Erythroblast (primary cell): ENCODE measurements around the gene AKAP8L.
A peak's percentile ranks its signal among the peaks of the same experiment; 100 is the strongest.
"Not testable (repeated sequence)": the region's sequence is repeated elsewhere in the genome, so short reads cannot be mapped to it uniquely, and the experiment has no call there.

Experiments used
- DNase-seq, 2 experiments: peaks; one replicate each; lab custom pipeline; 2025; lab: John Stamatoyannopoulos, UW
- GATA1 ChIP-seq: IDR thresholded peaks from 2 replicates; pipeline ENCODE4 v1.6.1; 2011; ENCODE audit warnings: low read depth, mild to moderate bottlenecking, control low read depth, low read length, moderate library complexity
- POLR2A ChIP-seq: IDR thresholded peaks from 2 replicates; pipeline ENCODE4 v1.6.1; 2011; ENCODE audit warnings: mild to moderate bottlenecking, low read length

Gene AKAP8L

DNA sequence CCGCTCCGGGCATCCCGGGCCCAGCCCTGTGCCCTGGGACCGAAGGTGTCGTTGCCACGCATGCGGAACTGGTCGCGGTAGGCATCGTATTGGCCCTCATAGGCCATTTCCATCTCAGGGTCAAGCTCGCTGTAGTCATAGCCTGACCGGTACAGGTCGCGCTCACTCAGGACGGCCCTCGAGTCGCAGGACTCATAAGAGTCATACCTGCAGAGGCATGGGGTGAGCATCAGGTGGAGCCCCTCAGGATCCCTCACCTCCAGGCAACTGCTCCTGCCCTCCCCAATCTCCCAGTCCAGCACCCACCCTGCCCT lies 17.4 kb downstream of the AKAP8L start:
- TF ChIP-seq GATA1: no peak
- no peak for TF ChIP-seq POLR2A

DNA sequence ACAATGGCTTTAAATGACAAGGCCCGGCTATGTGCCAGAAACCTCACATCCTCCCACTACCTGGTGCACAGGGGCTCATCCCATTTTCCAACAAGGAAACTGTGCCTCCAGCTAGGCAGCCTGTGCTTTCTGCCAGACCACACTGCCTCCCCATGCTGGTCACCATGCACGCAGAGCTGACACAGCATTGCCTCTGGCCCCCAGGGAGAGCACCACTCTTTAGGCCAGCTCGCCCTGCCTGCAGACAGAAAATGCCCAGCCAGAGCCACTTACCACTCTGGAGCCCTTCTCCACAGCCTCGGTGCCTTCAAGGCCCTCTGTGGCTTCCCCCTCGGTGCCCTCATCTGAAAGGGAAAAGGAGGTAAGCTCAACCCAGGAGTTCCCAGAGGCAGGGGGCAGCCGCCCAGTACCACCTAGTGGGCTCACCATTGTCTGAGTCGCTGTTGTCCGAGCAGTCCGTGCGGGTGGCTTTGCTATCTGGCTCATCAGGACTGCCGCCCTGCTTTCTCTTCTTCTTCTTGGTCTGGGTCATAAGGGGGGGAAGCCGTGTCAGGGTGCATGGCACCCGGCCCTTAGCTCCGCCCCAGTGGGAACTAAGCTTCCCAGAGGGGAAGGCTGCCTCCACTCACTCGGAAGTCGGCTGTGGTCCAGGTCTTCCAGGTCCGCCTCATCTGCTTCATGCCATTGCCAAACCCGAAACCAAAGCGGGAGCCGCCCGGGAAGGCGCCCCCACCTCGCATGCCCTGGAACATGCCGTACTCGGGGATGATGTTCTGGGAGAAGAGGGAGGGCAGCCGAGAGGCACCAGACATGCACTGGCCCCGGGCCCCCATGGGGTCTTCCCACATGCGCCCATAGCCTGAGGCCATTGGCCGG lies 18.0 kb downstream of the AKAP8L start:
- DNase-seq: no peak
- no peak for TF ChIP-seq GATA1

More for the DNA sequence above, 17.4 kb downstream of the AKAP8L start:
- no peak for DNase-seq

DNA sequence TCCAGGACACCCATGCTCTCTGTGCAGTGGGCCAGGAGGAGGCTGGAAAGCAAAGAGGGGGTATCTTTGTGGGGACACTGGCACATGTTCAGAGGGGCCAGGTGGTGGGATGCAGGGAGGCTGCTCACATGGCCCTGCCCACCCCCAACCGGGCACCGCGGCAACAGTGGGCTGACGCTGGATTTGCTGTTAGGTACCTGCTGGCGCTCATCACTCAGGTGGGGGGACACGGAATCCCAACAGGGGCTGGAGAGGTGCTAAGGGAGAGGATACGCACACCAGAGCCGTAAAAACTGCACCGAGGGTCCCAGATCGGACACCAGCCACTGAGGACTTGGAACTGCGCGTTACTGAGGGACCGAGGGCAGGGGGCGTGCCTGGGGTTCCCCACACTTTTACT lies 19.2 kb downstream of the AKAP8L start:
- TF ChIP-seq POLR2A (no peak), GATA1 (no peak)
- DNase-seq: no peak

DNA sequence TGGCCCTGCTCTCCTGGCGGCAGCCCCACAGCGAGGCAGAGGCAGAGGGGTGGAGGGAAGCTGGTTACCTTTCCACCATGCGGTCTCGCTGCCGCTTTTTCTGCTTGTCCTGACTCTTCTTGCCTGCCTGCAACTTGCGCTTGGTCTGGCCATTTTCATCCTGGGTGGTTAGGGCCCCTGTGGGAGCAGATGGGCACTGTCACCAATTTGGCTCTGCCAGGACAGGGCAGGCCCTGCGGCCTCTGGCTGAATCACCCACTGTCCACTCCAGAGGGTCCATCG lies 19.6 kb downstream of the AKAP8L start:
- DNase-seq: no peak
- TF ChIP-seq GATA1 (no peak), POLR2A (no peak)

DNA sequence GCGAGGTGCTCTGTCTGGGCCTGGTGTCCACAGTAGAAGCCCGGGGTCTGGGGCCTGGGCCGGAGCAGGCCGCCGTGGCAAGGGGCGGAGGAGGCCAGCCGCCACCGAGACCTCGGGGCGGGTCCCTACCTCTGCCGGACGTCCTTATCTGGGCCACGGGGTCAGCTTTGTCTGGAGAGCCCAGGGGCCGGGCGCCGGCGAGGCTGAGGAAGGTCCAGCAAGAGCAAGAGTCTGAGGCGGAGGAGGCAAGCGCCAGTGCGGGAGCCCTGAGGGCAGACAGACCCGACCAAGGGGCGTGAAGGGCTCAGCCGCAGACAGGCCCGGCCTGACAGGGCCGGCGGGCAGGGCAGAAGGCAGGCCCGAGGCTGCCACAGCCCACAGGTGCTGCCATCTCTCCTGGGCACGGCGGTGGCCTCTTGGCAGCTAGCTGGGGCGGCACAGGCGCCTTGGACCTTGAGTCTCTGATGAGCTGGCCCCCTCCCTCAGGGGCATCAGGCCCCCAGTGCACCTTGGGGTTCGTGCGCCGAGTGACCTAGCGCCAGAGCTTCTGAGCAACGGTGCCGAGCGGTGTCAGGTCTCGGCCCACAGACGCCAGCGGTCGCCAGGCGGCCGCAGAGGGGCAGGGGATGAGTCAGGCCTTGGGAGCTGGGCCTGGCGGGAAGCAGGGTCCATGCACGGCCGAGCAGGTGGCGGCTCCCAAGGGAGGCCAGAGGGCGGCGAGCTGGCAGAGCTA lies 20.1 kb downstream of the AKAP8L start:
- no peak for DNase-seq
- no peak for TF ChIP-seq GATA1
- TF ChIP-seq POLR2A: no peak

DNA sequence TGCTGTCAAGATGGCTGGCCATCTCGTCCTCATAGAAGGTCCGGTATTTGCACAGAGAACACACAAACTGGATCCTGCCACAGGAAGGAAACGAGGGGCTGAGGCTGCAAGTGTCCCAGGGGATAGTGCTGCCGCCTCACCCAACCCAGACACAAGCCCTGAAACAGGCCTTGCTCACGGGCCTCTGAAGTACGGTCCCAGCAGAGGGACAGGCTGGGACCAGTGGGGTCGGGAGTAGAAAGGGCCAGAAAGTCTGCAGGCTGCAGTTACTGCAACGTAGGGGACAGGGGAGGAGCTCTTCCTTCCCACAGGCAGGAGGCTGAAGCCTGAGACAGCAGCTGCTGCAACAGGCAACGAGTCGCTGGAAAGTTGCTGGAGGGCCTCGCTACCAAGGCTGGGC lies 21.0 kb downstream of the AKAP8L start:
- no peak for DNase-seq
- TF ChIP-seq GATA1 (no peak), POLR2A (no peak)

DNA sequence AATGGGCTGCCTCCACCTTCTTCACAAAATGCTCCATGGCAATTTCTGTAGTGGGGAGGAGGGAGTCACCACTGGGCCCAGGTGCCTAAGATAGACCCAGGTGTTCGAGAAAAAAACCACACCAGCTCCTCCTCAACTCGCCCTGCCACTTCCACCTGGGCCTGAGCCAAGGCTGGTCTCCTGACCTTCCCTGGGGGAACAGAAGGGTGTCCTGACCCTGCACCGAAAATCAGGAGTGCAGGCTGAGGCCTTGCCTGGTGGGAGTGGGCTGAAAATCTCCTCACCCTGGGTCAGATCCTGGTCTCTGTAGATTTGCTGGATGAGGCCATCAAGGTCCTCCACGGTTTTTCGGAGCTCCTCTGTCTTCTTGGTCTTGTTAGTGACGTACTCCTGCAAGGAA lies 21.6 kb downstream of the AKAP8L start:
- TF ChIP-seq POLR2A (no peak), GATA1 (no peak)
- no peak for DNase-seq

DNA sequence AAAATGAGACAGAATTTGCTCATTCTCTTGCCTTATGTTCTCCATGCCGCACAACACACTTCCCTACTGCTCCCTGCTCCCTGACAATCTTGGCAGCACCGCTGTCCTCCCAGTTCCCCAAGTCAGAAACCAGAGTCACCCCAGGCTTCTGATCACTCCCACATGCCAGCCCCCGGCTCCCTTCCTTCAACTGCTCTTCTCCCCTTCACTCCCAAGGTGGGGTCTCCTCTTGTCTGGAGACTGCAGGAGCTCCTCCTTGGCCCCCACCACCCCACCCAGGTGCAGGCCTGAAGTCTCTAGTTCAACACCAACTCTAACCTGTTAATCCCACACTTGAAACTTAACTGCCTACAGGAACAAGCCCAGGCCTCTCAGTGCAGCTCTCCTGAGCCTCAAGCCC lies 22.4 kb downstream of the AKAP8L start:
- TF ChIP-seq POLR2A (no peak), GATA1 (no peak)
- no peak for DNase-seq

DNA sequence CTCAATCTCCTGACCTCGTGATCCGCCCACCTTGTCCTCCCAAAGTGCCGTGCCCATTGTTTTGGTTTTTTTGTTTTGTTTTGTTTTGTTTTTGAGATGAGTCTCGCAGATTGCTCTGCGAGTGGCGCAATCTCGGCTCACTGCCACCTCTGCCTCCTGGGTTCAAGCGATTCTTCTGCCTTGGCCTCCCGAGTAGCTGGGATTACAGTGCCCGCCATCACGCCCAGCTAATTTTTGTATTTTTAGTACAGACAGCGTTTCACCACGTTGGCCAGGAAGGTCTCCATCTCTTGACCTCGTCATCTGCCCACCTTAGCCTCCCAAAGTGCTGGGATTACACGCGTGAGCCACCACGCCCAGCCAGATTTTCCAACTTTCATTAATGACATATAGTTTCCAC lies 23.5 kb downstream of the AKAP8L start:
- not testable (repeated sequence) for DNase-seq

DNA sequence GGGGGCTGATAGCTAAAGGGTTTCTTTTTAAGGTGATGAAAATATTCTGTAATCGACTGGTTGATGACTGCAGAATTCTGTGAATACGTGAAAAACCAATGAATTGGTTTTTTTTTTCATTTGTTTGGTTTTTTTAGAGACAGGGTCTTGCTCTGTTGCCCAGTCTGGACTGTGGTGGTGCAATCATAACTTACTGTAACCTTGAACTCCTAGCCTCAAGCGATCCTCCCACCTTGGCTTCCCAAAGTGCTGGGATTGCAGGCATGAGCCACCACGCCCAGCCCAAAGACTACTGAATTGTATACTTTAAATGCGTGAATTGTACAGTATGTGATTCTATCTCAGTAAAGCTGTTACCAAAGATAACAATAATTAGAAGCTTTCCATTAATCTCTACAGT lies 24.4 kb downstream of the AKAP8L start:
- TF ChIP-seq POLR2A (no peak), GATA1 (no peak)
- DNase-seq: peak in 1 of 2 experiments; percentile 47

DNA sequence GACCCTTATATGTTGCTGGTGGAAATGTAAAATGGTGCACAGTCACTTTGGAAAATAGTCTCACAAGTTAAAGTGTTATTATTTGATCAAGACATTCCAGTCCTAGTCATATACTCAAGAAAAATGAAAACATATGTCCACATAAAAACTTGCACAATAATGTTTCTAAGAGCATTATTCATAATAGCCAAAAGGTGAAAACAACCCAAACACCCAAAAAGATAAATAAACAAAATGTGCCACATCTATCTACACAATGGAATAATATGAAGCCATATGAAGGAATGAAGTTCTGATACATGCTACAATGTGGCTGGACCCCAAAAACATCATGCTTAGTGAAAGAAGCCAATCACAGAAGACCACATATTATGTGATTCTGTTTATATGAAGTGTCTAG lies 24.8 kb downstream of the AKAP8L start:
- DNase-seq: no peak

DNA sequence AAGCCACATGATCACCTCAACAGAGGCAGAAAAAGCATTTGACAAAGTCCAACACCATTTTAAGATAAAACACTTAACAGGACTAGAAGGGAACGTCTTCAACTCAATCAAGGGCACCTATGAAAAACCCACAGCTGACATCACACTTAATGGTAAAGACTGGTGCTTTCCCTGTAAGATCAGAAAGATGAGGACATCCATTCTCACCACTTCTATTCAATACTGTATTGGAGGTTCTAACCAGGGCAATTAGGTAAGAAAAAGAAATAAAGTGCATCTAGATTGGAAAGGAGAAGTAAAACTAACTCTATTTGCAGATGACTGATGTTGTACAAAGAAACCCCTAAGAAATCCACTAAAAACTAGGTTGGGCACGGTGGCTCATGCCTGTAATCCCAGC lies 28.0 kb downstream of the AKAP8L start:
- no peak for DNase-seq
- TF ChIP-seq POLR2A (no peak), GATA1 (no peak)

More for the DNA sequence above, 24.8 kb downstream of the AKAP8L start:
- no peak for TF ChIP-seq GATA1
- TF ChIP-seq POLR2A: no peak

DNA sequence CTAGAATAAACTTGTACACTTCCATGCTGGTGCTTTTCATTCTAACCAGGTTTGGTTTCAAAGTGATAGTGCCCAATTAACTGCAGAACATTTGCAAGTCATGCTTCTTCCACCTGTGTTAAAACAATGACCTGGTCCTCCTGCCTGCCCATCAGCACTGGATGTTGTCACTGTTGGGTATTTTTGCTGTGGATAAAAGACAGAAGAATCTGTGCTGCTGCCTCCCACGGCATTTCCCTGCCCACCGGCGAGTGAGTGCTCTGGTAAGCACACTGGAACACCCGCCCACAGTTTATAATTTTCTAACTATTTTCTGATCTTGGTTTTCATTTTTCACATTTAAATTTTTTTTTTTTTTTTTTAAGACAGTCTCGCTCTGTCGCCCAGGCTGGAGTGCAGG lies 36.9 kb downstream of the AKAP8L start:
- DNase-seq: no peak
- TF ChIP-seq POLR2A (no peak), GATA1 (no peak)

DNA sequence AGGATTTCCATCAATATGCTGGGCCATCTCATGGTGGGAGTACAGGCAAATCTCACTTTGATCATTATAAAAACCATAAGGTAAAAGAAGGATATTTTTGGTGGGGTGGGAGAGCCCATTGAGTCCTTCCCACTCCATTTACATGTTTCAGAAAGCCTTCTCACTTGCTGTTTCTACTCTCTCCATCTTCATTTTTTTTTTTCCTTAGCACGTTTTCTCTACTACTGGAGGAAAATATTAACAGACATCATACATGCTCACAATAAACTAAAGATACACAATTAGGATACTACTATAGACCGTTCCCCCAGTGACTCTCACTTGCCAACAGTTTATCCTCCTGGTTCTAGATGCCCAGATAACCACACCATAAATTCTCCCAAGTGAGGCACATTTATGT lies 37.4 kb downstream of the AKAP8L start:
- TF ChIP-seq POLR2A: no peak
- TF ChIP-seq GATA1: no peak
- no peak for DNase-seq
